Measurements from ENCODE around the gene GNAL.

GNAL gene

GRCh38 chr18:11818486-11819203 is 129.6 kb downstream of the GNAL start:
- H3K9ac ChIP-seq (ENCODE audit: low read length) = no peak overlapping the region
- H3K9me2 ChIP-seq (replicated peaks; ENCODE audit: insufficient read depth, low read length) = no peaks in the 10 kb centered on the region
- H3K36me3 ChIP-seq (ENCODE audit: low read length) = no peaks in the 10 kb centered on the region
- H3K4me3 ChIP-seq (ENCODE audit: insufficient read depth, low read length, poor library complexity, severe bottlenecking) = no peak overlapping the region
- H3K79me2 ChIP-seq (ENCODE audit: insufficient read depth, low read length) = no peaks in the 10 kb centered on the region
- H3K9me3 ChIP-seq (ENCODE audit: insufficient read depth, low read length) = no peaks in the 10 kb centered on the region
- H3K27me3 ChIP-seq (ENCODE audit: low read length) = no peaks in the 10 kb centered on the region
- H4K20me1 ChIP-seq (ENCODE audit: low read depth, low read length) = no peaks in the 10 kb centered on the region
- H2AFZ ChIP-seq (ENCODE audit: low read depth, low read length, severe bottlenecking) = no peak overlapping the region
- no peak overlapping the region for H3K27ac ChIP-seq (ENCODE audit: low read depth, low read length)
- TF ChIP-seq CTCF (IDR thresholded peaks at IDR 0.05; ENCODE audit: insufficient read depth, low read length, poor library complexity, severe bottlenecking) = no peak
- no peak for TF ChIP-seq EZH2phosphoT487 (conservative IDR thresholded peaks at IDR 0.05; ENCODE audit: low read length)
- H3K4me2 ChIP-seq (ENCODE audit: low read depth, low read length, poor library complexity, severe bottlenecking) = no peak overlapping the region
- H3F3A ChIP-seq (ENCODE audit: insufficient read depth) = no peaks in the 10 kb centered on the region

- TF ChIP-seq CTCF (IDR thresholded peaks at IDR 0.05; ENCODE audit: insufficient read depth, low read length, poor library complexity, severe bottlenecking) (no peak), EZH2phosphoT487 (conservative IDR thresholded peaks at IDR 0.05; ENCODE audit: low read length) (no peak)
- Histone ChIP-seq H3K36me3 (ENCODE audit: low read length) (no peaks in the 10 kb centered on the region), H4K20me1 (ENCODE audit: low read depth, low read length) (no peaks in the 10 kb centered on the region), H3K27me3 (ENCODE audit: low read length) (no peaks in the 10 kb centered on the region), H3K9me2 (replicated peaks; ENCODE audit: insufficient read depth, low read length) (no peaks in the 10 kb centered on the region), H3K4me2 (ENCODE audit: low read depth, low read length, poor library complexity, severe bottlenecking) (no peak overlapping the region), H3K9me3 (ENCODE audit: insufficient read depth, low read length) (no peaks in the 10 kb centered on the region), H3K27ac (ENCODE audit: low read depth, low read length) (no peak overlapping the region), H2AFZ (ENCODE audit: low read depth, low read length, severe bottlenecking) (no peak overlapping the region), H3K4me3 (ENCODE audit: insufficient read depth, low read length, poor library complexity, severe bottlenecking) (no peak overlapping the region), H3F3A (ENCODE audit: insufficient read depth) (no peaks in the 10 kb centered on the region), H3K9ac (ENCODE audit: low read length) (no peak overlapping the region), H3K79me2 (ENCODE audit: insufficient read depth, low read length) (no peaks in the 10 kb centered on the region)
Measured at GRCh38 chr18:11819938-11820337, 130.9 kb downstream of the GNAL start.

DNA sequence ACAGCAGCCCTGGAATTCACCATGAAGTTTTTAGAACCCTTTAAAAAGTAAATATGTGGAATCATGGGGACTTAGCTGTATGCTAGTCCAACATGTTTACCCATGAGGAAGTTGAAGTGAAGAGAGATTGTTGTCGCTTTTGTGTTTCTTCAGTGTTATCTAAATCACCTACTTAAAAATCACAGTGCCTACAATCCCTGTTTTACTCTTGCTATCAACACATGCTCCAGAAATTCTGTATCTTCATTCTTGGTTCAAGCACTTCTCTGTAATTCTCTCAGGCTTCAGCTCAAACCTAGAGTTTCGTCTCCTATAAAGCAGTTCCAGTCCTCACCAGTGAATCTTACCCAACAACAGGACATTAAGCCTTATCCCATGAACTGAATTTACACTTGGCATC is 131.6 kb downstream of the GNAL start:
- Histone ChIP-seq H4K20me1 (ENCODE audit: low read depth, low read length) (no peaks in the 10 kb centered on the region), H3K9me2 (replicated peaks; ENCODE audit: insufficient read depth, low read length) (no peaks in the 10 kb centered on the region), H3K9me3 (ENCODE audit: insufficient read depth, low read length) (no peaks in the 10 kb centered on the region), H3K36me3 (ENCODE audit: low read length) (no peaks in the 10 kb centered on the region), H3K4me2 (ENCODE audit: low read depth, low read length, poor library complexity, severe bottlenecking) (no peak overlapping the region), H3K79me2 (ENCODE audit: insufficient read depth, low read length) (no peaks in the 10 kb centered on the region), H3K27ac (ENCODE audit: low read depth, low read length) (no peak overlapping the region), H3K9ac (ENCODE audit: low read length) (no peak overlapping the region), H3K27me3 (ENCODE audit: low read length) (no peaks in the 10 kb centered on the region), H3F3A (ENCODE audit: insufficient read depth) (no peaks in the 10 kb centered on the region), H3K4me3 (ENCODE audit: insufficient read depth, low read length, poor library complexity, severe bottlenecking) (no peak overlapping the region), H2AFZ (ENCODE audit: low read depth, low read length, severe bottlenecking) (no peak overlapping the region)
- TF ChIP-seq EZH2phosphoT487 (conservative IDR thresholded peaks at IDR 0.05; ENCODE audit: low read length) (no peak), CTCF (IDR thresholded peaks at IDR 0.05; ENCODE audit: insufficient read depth, low read length, poor library complexity, severe bottlenecking) (no peak)
